Measurements from ENCODE around the gene CCNL1.

Gene CCNL1

DNA sequence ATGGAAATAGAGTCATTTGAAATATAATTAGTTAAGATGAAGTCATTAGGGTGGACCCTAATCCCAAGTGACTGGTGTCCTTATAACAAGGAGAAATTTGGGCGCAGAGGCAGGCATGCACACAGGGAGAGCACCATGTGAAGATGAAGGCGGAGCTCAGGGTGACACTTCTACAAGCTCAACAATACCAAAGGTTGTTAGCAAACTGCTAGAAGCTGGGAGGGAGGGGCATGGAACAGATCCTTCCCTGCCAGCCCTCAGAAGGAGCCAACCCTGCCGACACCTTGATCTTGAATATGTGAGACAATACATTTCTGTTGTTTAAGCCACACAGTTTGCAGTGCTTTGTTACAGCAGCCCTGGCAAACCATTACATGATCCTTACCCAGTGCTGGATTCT, 57.8 kb downstream of the CCNL1 start:
- DNase-seq = no peak

DNA sequence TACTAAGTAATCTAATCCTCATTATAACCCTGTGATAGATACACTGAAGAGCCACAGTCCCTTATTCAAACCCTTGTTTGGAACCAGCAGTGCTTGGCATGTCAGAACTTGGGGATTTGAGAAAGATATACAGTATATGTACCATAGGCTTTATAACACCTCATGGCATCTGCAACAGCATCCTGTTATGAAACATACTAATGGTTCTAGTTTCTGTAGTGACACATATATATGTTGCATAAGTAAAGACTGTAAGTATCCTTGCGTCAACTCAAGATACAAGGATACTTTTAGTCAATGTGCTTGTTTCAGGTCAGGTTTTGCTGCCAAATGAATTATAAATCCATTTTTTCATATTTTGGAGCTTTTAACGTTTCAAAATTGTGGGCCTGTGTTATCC, 58.5 kb downstream of the CCNL1 start:
- DNase-seq = no peak

DNA sequence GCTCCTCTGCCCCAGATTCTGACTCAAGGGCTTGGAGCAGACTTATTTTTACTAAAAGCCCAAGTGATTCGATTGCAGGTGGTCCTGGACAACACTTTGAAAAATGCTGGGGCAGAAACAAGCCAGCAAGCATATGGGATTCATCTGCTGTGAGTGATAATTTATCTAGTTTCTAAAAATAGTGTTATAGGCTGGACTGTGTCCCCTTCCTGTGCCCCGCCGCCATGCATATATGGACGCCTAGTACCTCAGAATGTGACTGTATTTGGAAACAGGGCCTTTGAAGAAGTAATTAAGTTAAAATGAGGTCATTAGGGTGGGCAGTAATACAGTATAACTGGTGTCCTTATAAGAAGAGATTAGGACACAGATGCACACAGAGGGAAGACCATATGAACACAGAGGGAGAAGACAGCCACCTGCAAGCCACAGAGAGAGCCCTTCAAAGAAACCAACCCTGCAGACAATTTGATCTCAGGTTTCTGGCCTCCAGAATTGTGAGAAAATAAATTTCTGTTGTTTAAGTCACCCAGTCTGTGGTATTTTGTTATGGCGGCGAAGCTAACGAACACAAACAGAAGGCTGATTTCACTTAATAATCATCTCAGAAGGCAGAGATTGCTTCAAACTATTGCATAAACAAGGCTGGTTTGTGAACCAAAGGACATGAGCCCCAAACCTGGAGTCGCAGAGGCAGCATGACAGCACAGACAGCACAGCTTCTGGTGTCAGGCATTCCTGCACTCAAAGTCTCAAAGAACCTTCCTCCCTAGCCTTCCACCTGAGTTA, 59.1 kb downstream of the CCNL1 start:
- no peak for DNase-seq

DNA sequence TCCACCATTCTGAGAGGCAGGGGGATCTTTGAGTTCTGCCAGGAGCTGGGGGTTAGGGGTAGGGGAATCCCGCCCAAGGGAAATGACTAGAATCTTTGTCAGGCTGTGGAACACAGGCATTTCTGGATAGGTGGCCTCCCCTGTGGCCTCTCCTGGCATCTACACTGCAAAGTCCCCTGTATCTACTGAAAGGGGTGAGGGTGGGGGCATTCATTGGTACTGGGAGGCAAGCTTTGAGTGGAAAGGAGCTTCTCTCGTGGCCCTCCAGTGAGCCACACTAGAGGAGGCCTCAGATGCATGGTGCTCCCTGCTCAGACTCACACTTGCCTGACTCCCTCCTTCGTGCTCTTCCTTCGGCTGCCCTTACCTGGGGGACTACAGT, 59.9 kb downstream of the CCNL1 start:
- DNase-seq = no peak

DNA sequence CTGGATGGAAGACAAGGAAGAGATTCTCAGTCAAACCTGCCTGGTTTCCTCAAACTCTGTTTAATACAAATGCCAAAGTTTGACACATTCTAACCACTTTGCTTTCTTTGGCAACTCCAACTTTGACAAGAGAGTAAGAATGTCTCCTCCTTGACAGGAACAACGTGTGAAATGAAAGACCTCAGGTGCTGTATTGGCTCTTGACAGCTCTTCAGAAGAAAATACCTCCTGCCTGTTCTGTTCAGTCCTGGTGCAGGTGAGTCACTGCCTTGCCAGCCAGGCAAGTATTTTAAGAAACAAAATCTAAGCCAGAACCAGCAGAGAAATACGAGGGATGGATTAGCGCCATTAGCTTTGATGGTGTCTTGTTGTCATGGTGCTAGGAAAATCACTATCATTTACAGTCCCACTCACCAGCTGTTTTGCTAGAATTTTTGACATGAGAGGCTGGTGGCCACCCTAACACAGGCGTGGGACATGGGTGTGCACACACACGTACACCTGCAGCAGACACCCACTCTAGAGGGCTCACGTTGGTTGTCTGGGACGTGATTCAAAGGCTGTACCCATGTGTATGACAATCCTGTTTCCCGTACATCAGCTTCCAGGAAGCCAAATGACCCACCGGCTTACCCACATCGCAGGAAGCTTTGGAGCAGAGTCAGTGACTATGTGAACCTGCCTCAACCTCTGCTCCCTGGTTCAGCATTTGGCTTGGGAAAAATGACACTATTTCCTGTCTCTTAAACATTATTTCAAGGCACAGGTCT, 60.4 kb downstream of the CCNL1 start:
- no peak for DNase-seq

DNA sequence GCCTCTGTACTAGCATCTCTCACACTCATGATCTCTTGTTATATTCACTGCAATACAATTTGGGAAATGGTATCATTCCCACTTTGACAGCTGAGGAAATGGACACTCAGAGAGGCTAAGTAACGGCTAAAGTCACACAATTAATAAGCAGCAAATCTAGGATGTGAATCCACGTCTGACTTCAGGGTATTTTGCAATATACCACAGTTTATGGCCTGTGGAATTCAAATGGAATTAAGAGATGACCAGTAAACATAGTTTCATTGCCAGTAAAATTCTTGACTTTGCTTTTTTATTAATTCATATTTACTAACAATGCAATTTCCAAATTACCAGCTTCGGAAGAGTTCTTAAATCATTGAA, 61.1 kb downstream of the CCNL1 start:
- no peak for DNase-seq

DNA sequence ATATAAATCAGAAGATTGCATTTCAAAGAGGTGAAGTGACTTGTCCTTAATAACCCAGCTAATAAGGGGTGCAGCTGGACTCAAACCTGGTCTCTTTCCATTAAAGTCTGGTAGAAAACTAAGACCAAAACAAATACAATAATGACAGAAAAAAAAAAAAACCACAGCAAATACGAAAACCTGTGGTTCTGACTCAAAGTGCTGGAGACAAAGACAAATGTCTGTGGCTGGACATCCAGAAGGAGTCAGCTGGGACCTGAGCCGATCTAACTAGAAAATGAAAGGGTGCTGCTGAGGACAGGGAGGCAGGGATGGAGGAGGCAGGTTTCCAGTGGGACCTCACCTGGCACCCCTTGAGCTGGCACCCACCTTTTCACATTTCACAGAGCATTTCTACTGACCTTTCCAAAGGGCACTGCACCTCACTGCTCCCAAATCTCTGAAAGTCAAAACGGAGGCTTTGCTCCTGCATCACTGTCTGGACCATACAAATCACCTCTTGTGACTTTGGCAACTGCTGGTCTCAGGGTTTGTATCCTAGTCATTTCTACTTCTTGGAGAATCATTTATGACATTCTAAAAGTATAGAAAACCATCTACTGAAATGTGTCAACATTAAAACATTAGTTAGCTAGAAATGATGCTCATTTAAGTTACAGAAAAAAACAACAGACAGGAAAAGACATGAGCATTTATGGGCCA, 61.7 kb downstream of the CCNL1 start:
- no peak for DNase-seq
